WI38 (cell line): ENCODE measurements around the gene AQP9.

Experiments
- H3K4me3 ChIP-seq: 2 replicates; pipeline ENCODE4 v1.5.1; 2011; ENCODE audit warnings: low read depth, mild to moderate bottlenecking, control low read depth, low read length
- CTCF ChIP-seq: IDR thresholded peaks from 2 replicates; pipeline ENCODE4 v1.5.1; 2012; ENCODE audit warnings: low read depth, mild to moderate bottlenecking, control low read depth, low read length

Gene AQP9

GRCh38 chr15:58139989-58140522 lies 1.9 kb downstream of the AQP9 start:
- no peak for TF ChIP-seq CTCF
- H3K4me3 ChIP-seq: no peak overlapping the region

- H3K4me3 ChIP-seq: no peak overlapping the region
- no peak for TF ChIP-seq CTCF
Measured at GRCh38 chr15:58141894-58142293, 3.7 kb downstream of the AQP9 start.

- H3K4me3 ChIP-seq: no peak overlapping the region
- no peak for TF ChIP-seq CTCF
Measured at GRCh38 chr15:58142827-58143461, 4.8 kb downstream of the AQP9 start.

DNA sequence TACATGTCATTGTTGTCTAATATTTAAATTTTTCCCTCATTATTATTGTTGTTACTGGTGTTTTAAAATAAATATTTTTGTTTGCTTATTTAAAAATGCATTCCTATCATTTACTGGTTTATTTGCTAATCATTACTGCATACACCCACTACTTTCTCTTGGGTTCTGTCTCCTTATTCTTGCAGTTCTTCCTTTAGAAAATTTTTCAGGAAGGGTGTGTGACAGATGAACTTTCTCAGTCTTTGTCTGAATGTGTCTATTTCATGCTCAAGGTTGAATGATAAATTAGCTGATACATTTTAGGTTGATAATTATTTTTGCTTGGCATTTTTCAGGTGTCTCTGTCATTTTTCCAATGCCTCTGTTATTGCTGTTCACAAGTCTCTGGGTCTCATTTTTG lies 7.4 kb downstream of the AQP9 start:
- no peak for TF ChIP-seq CTCF
- no peak overlapping the region for H3K4me3 ChIP-seq

GRCh38 chr15:58146211-58146610 lies 8.0 kb downstream of the AQP9 start:
- no peak for TF ChIP-seq CTCF
- H3K4me3 ChIP-seq: no peak overlapping the region

DNA sequence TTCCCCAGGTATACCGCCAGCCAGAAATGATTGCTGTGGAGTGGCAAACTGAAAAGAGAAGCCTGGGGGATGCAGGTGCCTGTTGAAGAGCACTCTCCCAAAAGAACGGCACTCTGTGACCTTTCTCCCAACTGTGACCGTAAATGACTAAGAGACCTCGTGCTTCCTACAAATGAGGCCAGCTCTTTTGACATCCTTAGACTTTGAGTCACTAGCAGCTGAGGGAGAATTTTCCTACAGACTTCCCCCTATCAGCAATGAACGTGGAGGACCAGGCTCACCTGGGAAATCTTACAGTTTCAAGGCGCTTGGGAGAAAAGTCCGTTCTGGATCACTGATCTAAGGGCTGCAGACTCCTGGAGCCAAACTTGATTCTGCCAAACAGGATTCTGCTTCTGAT lies 8.6 kb downstream of the AQP9 start:
- no peak overlapping the region for H3K4me3 ChIP-seq
- TF ChIP-seq CTCF: no peak

DNA sequence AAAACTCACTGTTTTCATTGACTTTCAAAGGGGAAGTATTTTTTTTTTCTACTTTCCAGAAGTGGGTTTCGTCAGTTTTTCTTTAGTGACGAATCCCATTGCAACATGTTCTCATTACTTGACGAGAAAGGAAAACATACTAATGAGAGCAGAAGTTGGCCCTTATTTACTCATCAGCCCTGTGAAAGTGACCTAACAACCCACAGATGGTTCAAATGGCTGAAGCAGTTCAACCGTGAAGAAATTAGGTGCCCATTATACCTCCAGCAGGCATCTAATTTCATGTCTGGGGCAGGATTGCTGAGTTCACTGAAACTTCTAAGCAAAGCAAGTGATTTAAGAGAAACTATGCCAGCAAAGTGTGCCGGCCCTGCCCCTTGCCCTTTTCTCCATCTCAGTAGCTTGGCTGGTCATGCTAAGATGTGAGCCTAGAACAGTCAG lies 9.0 kb downstream of the AQP9 start:
- no peak for TF ChIP-seq CTCF
- H3K4me3 ChIP-seq: no peak overlapping the region
